ENCODE measurements around the gene CDK15. TPM values are rescaled to one million over a fixed set of nuclear protein-coding genes. Genes with fewer than 3 reads are reported as not detected.

Gene CDK15
- total RNA-seq, 4 donors from 2014 or later = 0.75 to 3.6 (median 1.2) TPM

- no peak for DNase-seq (ENCODE audit: low spot score)
- TF ChIP-seq CTCF (IDR thresholded peaks at IDR 0.05) = no peak
- no peak for ATAC-seq (ENCODE audit: low FRiP score)
These were observed 37.4 kb upstream of the CDK15 start for GRCh38 chr2:201768918-201769317.

GRCh38 chr2:201769666-201770373 is 36.5 kb upstream of the CDK15 start:
- DNase-seq (ENCODE audit: low spot score) = no peak
- ATAC-seq (ENCODE audit: low FRiP score) = no peak
- TF ChIP-seq CTCF (IDR thresholded peaks at IDR 0.05) = no peak

DNA sequence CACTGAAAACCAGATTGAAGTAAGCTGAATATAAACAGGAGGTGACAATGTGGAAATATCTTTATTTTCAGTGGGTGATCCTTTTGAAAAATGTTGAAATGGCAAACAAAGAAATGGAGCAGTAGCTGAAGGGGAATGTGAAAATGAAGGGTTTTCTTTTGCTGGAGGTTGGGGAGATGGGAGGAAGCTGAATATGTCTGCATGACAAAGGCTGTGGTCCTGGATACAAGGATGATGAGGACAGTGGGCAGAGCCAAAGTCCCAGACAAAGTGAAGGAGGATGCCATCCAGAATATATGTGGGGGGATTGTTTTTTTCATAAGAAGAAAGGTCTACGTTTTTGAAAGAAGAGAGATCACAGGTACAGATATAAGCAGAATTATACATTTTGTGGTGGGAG is 32.3 kb upstream of the CDK15 start:
- DNase-seq (ENCODE audit: low spot score) (no peak), ATAC-seq (ENCODE audit: low FRiP score) (no peak)
- no peak for TF ChIP-seq CTCF (IDR thresholded peaks at IDR 0.05)

- ATAC-seq (ENCODE audit: low FRiP score) (no peak), DNase-seq (ENCODE audit: low spot score) (no peak)
- no peak for TF ChIP-seq CTCF (IDR thresholded peaks at IDR 0.05)
These were observed 31.8 kb upstream of the CDK15 start for GRCh38 chr2:201774546-201774945.

DNA sequence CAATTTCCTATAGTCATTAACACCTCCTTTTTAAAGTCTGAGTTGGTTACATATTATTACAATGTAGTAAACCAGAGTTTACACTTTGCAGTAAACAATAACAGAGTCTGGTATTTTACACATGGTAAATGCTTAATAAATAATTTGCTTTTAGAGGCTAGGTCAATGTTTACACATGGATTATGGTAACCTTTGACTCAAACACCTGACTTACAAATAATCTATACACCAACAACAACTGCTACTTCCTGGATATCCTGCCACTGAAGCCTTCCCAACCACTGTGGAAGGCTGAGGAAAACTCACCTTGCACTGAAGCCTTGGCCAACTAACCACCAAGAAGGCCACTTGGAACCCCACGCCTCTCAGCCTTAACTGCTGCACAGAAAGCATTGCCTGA is 31.0 kb upstream of the CDK15 start:
- ATAC-seq (ENCODE audit: low FRiP score) = no peak
- no peak for TF ChIP-seq CTCF (IDR thresholded peaks at IDR 0.05)
- no peak for DNase-seq (ENCODE audit: low spot score)

- DNase-seq (ENCODE audit: low spot score) = no peak
- TF ChIP-seq CTCF (IDR thresholded peaks at IDR 0.05) = no peak
- ATAC-seq (ENCODE audit: low FRiP score) = no peak
These were observed 29.3 kb upstream of the CDK15 start for GRCh38 chr2:201777043-201777442.

DNA sequence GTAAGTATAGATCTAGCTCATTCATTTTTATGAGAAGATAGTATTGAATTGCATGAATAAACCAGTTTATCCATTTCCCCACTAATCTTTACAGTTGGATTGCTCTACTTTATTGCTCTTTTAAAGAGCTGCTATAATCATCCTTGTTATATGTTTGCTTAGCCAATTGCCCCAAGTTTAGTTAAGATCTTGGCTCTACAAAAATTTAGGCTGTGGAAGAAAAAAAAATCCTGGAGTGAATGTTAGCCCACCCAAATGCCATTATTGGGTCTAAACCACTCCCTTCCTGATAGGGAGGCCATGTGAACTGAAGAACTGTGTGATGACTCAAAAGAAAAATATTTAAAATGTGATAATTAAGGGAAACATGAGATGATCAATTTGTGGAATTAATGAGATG is 28.5 kb upstream of the CDK15 start:
- ATAC-seq (ENCODE audit: low FRiP score) = no peak
- TF ChIP-seq CTCF (IDR thresholded peaks at IDR 0.05) = no peak
- no peak for DNase-seq (ENCODE audit: low spot score)

Measured in omental fat pad (tissue), 4 donors.